GM12878 (cell line): ENCODE data around the gene SLC6A11. TPM values are rescaled to one million over a fixed set of nuclear protein-coding genes. Genes with fewer than 3 reads are reported as not detected.

ENCODE experiments used
- ATAC-seq: fragments of 200-7000 bp; cut with Tn5 transposase; 3 replicates; pipeline ENCODE4 v1.9.1; 2020; ENCODE audit warnings: mild to moderate bottlenecking, moderate library complexity
- BruUV-seq: library from RNA; stranded (reverse); fragments of 400-500 nt; replicated peaks from 2 replicates; lab custom pipeline; 2021; lab: Mats Ljungman, UMichigan
- CTCF ChIA-PET: fragments of 300-600 bp; sonication (Branson Sonifier 250); formaldehyde crosslinking; extraction: SDS; loops from one replicate; lab custom pipeline; 2021; ENCODE audit warnings: inconsistent platforms; lab: Yijun Ruan, JAX
- POLR2A ChIA-PET: fragments of 350-600 bp; formaldehyde crosslinking; extraction: SDS; loops from one replicate; lab custom pipeline; 2021; ENCODE audit warnings: inconsistent platforms; lab: Charles Lee
- RAD21 ChIA-PET: fragments of 300-600 bp; sonication (Branson Sonifier 250); formaldehyde crosslinking; loops from one replicate; lab custom pipeline; 2023; ENCODE audit warnings: antibody characterized with exemption; ENCODE audit not compliant: unreplicated experiment; lab: Charles Lee
- SMC1A ChIA-PET: fragments of 300-600 bp; sonication (Branson Sonifier 250); formaldehyde crosslinking; loops from one replicate; lab custom pipeline; 2023; ENCODE audit not compliant: unreplicated experiment, uncharacterized antibody; lab: Charles Lee
- DNase-seq: peaks from one replicate; pipeline ENCODE4 v3.0.0-alpha.2; 2011; ENCODE audit warnings: low read depth, low spot score
- FAIRE-seq: peaks from 3 replicates; lab custom pipeline; 2011; peaks lifted over from hg19 to GRCh38; lab: Jason Lieb, UNC
- H2AFZ ChIP-seq: 2 replicates; pipeline ENCODE4 v1.6.0; 2011; ENCODE audit warnings: low read depth, low read length, control low read depth; ENCODE audit not compliant: control insufficient read depth
- H3K27ac ChIP-seq: 2 replicates; pipeline ENCODE4 v1.5.1; 2011; ENCODE audit warnings: control low read depth; ENCODE audit not compliant: control insufficient read depth, insufficient read depth
- H3K27me3 ChIP-seq, 2 experiments: replicated peaks in 1 of 2; 2 replicates each; pipeline versions ENCODE4 v1.6.0 to v1.6.1; 2011; ENCODE audit warnings: low read length in 1 of 2; ENCODE audit not compliant: control insufficient read depth in 2 of 2, insufficient read depth in 2 of 2
- H3K36me3 ChIP-seq, 2 experiments: 2 replicates each; pipeline ENCODE4 v1.5.1; 2011; ENCODE audit warnings: low read length in 1 of 2; ENCODE audit not compliant: control insufficient read depth in 2 of 2, insufficient read depth in 2 of 2
- H3K4me1 ChIP-seq: 2 replicates; pipeline ENCODE4 v1.6.1; 2011; ENCODE audit warnings: mild to moderate bottlenecking, low read length, moderate library complexity, mixed read lengths; ENCODE audit not compliant: control insufficient read depth, insufficient read depth
- H3K4me2 ChIP-seq: 2 replicates; pipeline ENCODE4 v1.6.0; 2011; ENCODE audit warnings: control low read depth; ENCODE audit not compliant: control insufficient read depth, insufficient read depth
- H3K4me3 ChIP-seq: fragments of 200-600 bp; sonication (generic); 2 replicates; pipeline ENCODE4 v1.5.1; 2016
- H3K79me2 ChIP-seq: 2 replicates; pipeline ENCODE4 v1.6.0; 2011; ENCODE audit warnings: low read length; ENCODE audit not compliant: control insufficient read depth, insufficient read depth
- H3K9ac ChIP-seq: 2 replicates; pipeline ENCODE4 v1.8.0; 2011; ENCODE audit warnings: low read length, control low read depth, mixed read lengths; ENCODE audit not compliant: control insufficient read depth, insufficient read depth
- H3K9me3 ChIP-seq: replicated peaks from 3 replicates; pipeline ENCODE4 v1.5.1; 2011; ENCODE audit warnings: mild to moderate bottlenecking, low read length; ENCODE audit not compliant: control insufficient read depth, insufficient read depth
- H4K20me1 ChIP-seq: 2 replicates; pipeline ENCODE4 v1.6.0; 2011; ENCODE audit not compliant: control insufficient read depth, insufficient read depth
- ATF7 ChIP-seq: fragments of 450-650 bp; IDR thresholded peaks from 2 replicates; pipeline ENCODE4 v1.6.1; 2016; ENCODE audit warnings: low read depth, mild to moderate bottlenecking
- BCL11A ChIP-seq: IDR thresholded peaks from 2 replicates; pipeline ENCODE4 v1.6.1; 2011; ENCODE audit warnings: low read depth, low read length
- CHD4 ChIP-seq: fragments of 200-600 bp; sonication (generic); IDR thresholded peaks from 2 replicates; pipeline ENCODE4 v1.6.1; 2016; ENCODE audit warnings: mild to moderate bottlenecking
- ESRRA ChIP-seq: IDR thresholded peaks from 2 replicates; pipeline ENCODE4 v1.6.1; 2012; ENCODE audit warnings: mild to moderate bottlenecking, low read length, improper control_type of control experiment
- MTA2 ChIP-seq: fragments of 450-650 bp; IDR thresholded peaks from 2 replicates; pipeline ENCODE4 v1.6.1; 2016; ENCODE audit warnings: low read depth, mild to moderate bottlenecking, moderate library complexity
- NR2F1 ChIP-seq: fragments of 450-650 bp; conservative IDR thresholded peaks from 2 replicates; pipeline ENCODE4 v1.6.1; 2017; ENCODE audit warnings: mild to moderate bottlenecking
- POU2F2 ChIP-seq: IDR thresholded peaks from 3 replicates; pipeline ENCODE4 v1.6.1; 2011; ENCODE audit warnings: low read depth, mild to moderate bottlenecking, low read length, borderline replicate concordance
- RB1 ChIP-seq: fragments of 450-650 bp; formaldehyde crosslinking; IDR thresholded peaks from 2 replicates; pipeline ENCODE4 v1.6.1; 2017; ENCODE audit warnings: mild to moderate bottlenecking, borderline replicate concordance
- SMAD1 ChIP-seq: fragments of 450-650 bp; IDR thresholded peaks from 2 replicates; pipeline ENCODE4 v1.6.1; 2018; ENCODE audit warnings: mild to moderate bottlenecking, low read depth; ENCODE audit not compliant: partially characterized antibody
- SREBF2 ChIP-seq: IDR thresholded peaks from 2 replicates; pipeline ENCODE4 v1.6.1; 2012; ENCODE audit warnings: mild to moderate bottlenecking, low read length
- STAT1 ChIP-seq: fragments of 450-650 bp; conservative IDR thresholded peaks from 2 replicates; pipeline ENCODE4 v1.6.1; 2014; ENCODE audit warnings: antibody characterized with exemption, mild to moderate bottlenecking
- TBL1XR1 ChIP-seq: IDR thresholded peaks from 2 replicates; pipeline ENCODE4 v1.6.1; 2012; ENCODE audit warnings: low read depth, low read length, improper control_type of control experiment
- ZNF274 ChIP-seq: IDR thresholded peaks from one replicate; pipeline ENCODE4 v1.8.0; 2011; ENCODE audit not compliant: insufficient read length, insufficient read depth
- WGBS: methylation state at CpG from one replicate; pipeline ENCODE4 v1.1.6; 2016; ENCODE audit warnings: low lambda C conversion rate; ENCODE audit not compliant: insufficient replicate concordance, insufficient coverage; ENCODE audit errors: missing lambda C conversion rate; 5-methylcytosine and 5-hydroxymethylcytosine counted together
- in situ Hi-C: fragments of 300-500 bp; cut with MboI; formaldehyde crosslinking; loops from 9 replicates; pipeline ENCODE4 v1.14.3; 2018; ENCODE audit warnings: mixed read lengths
- intact Hi-C: fragments of 100-400 bp; cut with micrococcal nuclease; formaldehyde crosslinking; loops from one replicate; pipeline ENCODE4 v1.14.2; 2022; ENCODE audit not compliant: unreplicated experiment
- polyA plus RNA-seq, 11 experiments: library from polyadenylated mRNA; depleted of rRNA in 4 of 11; unstranded in 6 of 11; stranded (reverse) in 5 of 11; fragments of >200 nt; fragmentation: Nextera tagmentation in 4 of 11; fragmentation: Illumina TruSeq in 1 of 11; extraction: Ambion mirVana in 4 of 11; extraction: Trizol in 1 of 11; gene quantifications; 1 replicate in 1 of 11; 2 replicates in 10 of 11; pipeline versions ENCODE4 v1.2.1 to v1.2.3, GENCODE V29; 2011 to 2016; ENCODE audit warnings: inconsistent platforms in 2 of 11, missing spikeins in 2 of 11, low read depth in 1 of 11
- total RNA-seq, 4 experiments: library from RNA; depleted of rRNA in 3 of 4; stranded (reverse); fragments of >200 nt in 3 of 4; fragmentation: Illumina TruSeq in 1 of 4; extraction: Trizol in 1 of 4; gene quantifications; 2 replicates each; pipeline versions ENCODE4 v1.2.1 to v1.2.3, GENCODE V29; 2013 to 2021
- TF ChIP-seq, protein P1 (sequence below): IDR thresholded peaks from 2 replicates; pipeline ENCODE4 v1.6.1; 2012; ENCODE audit warnings: improper control_type of control experiment, low read depth, low read length; ENCODE audit not compliant: insufficient replicate concordance
- TF ChIP-seq, protein P2 (sequence below): IDR thresholded peaks from 2 replicates; pipeline ENCODE4 v1.6.1; 2011; ENCODE audit warnings: low read depth, mild to moderate bottlenecking, low read length, moderate library complexity, borderline replicate concordance; ENCODE audit errors: extremely low read depth
- TF ChIP-seq, protein P3 (sequence below): fragments of 450-650 bp; formaldehyde crosslinking; IDR thresholded peaks from 2 replicates; pipeline ENCODE4 v1.4.0; 2020; ENCODE audit warnings: mild to moderate bottlenecking, moderate library complexity

The SLC6A11 gene
- total and polyA plus RNA-seq, 10 of the 15 experiments (the other 5 are each of a cell fraction or from before 2014, with no cell fraction given): not detected

DNA sequence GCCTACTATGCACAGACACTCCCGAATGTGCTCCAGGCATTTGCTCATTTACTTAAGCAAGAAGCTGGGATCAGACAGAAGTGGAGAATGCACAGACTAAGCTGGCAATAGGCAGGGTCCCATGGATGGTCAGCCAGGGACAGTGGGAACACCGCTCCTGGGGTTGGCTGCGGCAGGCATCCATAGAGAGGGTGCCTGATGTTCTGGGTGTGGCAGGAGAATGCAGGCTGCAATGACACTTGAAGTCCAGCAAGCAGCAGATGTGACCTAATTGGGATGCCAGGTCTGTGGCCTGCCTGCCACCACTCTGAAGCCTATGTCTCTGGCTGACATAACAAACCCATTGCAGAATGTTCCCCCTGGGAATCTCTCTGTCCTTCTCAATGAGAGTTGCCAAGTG, 40.2 kb upstream of the SLC6A11 start:
- Histone ChIP-seq H3K9me3 (no peaks in the 10 kb centered on the region), H2AFZ (no peak overlapping the region), H3K4me3 (no peak overlapping the region), H3K9ac (no peak overlapping the region), H3K36me3 (no peaks in the 10 kb centered on the region), H3K4me2 (no peak overlapping the region), H3K27me3 (no peaks in the 10 kb centered on the region; a peak in 1 of 4 replicates), H3K4me1 (no peaks in the 10 kb centered on the region), H3K79me2 (no peaks in the 10 kb centered on the region), H3K27ac (no peak overlapping the region), H4K20me1 (no peaks in the 10 kb centered on the region)
- in situ Hi-C loops (no loop called here), intact Hi-C loops (no loop called here)
- DNase-seq (no peak), FAIRE-seq (no peak), ATAC-seq (no peak)
- RAD21 ChIA-PET: no interaction called here
- BruUV-seq: no TSS peak
- WGBS: 67% methylated on average over 3 of the region's 3 CpGs
- SMC1A ChIA-PET: no interaction called here
- CTCF ChIA-PET: interaction anchor here (1.4 kb wide), 1 partner anchor 38 kb away, joined by 3 read pairs; no protein-coding TSS in a partner anchor
- no peak for TF ChIP-seq MTA2
- no peak for TF ChIP-seq SREBF2
- no peak for TF ChIP-seq TBL1XR1
- no peak for TF ChIP-seq ZNF274
- TF ChIP-seq RB1: no peak
- no peak for TF ChIP-seq SMAD1
- TF ChIP-seq, protein P1, sequence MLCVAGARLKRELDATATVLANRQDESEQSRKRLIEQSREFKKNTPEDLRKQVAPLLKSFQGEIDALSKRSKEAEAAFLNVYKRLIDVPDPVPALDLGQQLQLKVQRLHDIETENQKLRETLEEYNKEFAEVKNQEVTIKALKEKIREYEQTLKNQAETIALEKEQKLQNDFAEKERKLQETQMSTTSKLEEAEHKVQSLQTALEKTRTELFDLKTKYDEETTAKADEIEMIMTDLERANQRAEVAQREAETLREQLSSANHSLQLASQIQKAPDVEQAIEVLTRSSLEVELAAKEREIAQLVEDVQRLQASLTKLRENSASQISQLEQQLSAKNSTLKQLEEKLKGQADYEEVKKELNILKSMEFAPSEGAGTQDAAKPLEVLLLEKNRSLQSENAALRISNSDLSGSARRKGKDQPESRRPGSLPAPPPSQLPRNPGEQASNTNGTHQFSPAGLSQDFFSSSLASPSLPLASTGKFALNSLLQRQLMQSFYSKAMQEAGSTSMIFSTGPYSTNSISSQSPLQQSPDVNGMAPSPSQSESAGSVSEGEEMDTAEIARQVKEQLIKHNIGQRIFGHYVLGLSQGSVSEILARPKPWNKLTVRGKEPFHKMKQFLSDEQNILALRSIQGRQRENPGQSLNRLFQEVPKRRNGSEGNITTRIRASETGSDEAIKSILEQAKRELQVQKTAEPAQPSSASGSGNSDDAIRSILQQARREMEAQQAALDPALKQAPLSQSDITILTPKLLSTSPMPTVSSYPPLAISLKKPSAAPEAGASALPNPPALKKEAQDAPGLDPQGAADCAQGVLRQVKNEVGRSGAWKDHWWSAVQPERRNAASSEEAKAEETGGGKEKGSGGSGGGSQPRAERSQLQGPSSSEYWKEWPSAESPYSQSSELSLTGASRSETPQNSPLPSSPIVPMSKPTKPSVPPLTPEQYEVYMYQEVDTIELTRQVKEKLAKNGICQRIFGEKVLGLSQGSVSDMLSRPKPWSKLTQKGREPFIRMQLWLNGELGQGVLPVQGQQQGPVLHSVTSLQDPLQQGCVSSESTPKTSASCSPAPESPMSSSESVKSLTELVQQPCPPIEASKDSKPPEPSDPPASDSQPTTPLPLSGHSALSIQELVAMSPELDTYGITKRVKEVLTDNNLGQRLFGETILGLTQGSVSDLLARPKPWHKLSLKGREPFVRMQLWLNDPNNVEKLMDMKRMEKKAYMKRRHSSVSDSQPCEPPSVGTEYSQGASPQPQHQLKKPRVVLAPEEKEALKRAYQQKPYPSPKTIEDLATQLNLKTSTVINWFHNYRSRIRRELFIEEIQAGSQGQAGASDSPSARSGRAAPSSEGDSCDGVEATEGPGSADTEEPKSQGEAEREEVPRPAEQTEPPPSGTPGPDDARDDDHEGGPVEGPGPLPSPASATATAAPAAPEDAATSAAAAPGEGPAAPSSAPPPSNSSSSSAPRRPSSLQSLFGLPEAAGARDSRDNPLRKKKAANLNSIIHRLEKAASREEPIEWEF: no peak
- TF ChIP-seq BCL11A: no peak
- TF ChIP-seq, protein P2, sequence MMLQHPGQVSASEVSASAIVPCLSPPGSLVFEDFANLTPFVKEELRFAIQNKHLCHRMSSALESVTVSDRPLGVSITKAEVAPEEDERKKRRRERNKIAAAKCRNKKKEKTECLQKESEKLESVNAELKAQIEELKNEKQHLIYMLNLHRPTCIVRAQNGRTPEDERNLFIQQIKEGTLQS: no peak
- TF ChIP-seq STAT1: no peak
- TF ChIP-seq, protein P3, sequence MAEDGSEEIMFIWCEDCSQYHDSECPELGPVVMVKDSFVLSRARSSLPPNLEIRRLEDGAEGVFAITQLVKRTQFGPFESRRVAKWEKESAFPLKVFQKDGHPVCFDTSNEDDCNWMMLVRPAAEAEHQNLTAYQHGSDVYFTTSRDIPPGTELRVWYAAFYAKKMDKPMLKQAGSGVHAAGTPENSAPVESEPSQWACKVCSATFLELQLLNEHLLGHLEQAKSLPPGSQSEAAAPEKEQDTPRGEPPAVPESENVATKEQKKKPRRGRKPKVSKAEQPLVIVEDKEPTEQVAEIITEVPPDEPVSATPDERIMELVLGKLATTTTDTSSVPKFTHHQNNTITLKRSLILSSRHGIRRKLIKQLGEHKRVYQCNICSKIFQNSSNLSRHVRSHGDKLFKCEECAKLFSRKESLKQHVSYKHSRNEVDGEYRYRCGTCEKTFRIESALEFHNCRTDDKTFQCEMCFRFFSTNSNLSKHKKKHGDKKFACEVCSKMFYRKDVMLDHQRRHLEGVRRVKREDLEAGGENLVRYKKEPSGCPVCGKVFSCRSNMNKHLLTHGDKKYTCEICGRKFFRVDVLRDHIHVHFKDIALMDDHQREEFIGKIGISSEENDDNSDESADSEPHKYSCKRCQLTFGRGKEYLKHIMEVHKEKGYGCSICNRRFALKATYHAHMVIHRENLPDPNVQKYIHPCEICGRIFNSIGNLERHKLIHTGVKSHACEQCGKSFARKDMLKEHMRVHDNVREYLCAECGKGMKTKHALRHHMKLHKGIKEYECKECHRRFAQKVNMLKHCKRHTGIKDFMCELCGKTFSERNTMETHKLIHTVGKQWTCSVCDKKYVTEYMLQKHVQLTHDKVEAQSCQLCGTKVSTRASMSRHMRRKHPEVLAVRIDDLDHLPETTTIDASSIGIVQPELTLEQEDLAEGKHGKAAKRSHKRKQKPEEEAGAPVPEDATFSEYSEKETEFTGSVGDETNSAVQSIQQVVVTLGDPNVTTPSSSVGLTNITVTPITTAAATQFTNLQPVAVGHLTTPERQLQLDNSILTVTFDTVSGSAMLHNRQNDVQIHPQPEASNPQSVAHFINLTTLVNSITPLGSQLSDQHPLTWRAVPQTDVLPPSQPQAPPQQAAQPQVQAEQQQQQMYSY (CRISPR knock-in tag): no peak
- no peak for TF ChIP-seq NR2F1
- TF ChIP-seq POU2F2: no peak
- TF ChIP-seq ESRRA: no peak
- no peak for TF ChIP-seq ATF7
- no peak for TF ChIP-seq CHD4
- POLR2A ChIA-PET: no interaction called here
